ENCODE results near the gene MAP3K2.

Gene MAP3K2

DNA sequence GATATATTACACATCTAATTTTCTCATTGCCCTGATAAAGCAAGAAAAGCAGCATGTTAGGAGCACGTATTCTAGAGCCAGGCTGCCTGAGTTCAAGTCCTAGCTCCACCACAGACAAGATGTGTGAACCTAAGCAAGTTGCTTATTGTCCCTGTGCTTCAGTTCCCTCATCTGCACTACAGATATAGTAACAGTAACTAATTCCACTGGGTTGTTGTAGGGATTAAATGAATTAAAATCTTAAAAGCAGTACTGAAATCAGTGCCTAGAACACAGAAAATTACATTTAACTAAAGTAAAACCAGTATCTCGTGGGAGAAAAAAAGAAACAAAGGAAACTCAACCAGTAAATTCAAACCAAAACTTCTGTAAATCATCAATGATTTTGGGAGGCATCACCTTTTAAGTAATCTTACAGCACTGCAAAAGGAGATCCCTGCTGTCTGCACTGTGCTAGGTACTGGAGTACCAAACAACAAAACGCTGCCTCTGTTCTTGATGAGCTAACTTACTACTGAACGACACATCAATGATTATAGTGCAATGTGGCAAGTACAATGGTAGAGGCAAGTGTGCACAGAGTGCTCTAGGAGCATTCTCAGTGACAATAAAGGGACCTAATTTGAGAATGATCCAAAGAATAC is 7.9 kb downstream of the MAP3K2 start:
- no peak for DNase-seq (ENCODE audit: low read depth)
- H3K4me3 ChIP-seq (ENCODE audit: low read depth, low read length) = no peak overlapping the region
- TF ChIP-seq, protein P1, sequence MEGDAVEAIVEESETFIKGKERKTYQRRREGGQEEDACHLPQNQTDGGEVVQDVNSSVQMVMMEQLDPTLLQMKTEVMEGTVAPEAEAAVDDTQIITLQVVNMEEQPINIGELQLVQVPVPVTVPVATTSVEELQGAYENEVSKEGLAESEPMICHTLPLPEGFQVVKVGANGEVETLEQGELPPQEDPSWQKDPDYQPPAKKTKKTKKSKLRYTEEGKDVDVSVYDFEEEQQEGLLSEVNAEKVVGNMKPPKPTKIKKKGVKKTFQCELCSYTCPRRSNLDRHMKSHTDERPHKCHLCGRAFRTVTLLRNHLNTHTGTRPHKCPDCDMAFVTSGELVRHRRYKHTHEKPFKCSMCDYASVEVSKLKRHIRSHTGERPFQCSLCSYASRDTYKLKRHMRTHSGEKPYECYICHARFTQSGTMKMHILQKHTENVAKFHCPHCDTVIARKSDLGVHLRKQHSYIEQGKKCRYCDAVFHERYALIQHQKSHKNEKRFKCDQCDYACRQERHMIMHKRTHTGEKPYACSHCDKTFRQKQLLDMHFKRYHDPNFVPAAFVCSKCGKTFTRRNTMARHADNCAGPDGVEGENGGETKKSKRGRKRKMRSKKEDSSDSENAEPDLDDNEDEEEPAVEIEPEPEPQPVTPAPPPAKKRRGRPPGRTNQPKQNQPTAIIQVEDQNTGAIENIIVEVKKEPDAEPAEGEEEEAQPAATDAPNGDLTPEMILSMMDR (IDR thresholded peaks at IDR 0.05; ENCODE audit: control insufficient read depth, extremely low read depth, insufficient read depth) = no peak

DNA sequence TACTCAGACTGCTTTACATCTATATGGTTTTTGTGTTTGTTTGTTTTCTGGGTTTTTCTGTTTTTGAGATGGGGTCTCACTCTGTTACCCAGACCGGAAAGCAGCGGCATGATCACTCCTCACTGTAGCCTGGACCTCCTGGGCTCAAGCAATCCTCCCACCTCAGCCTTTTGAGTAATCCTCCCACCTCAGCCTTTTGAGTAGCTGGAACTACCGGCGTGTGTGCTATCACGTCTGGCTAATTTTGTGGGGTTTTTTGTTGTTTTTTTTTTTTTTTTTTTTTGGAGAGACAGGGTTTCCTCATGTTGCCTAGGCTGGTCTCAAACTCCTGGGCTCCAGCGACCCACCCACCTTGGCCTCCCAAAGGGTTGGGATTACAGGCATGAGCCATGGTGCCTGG is 9.1 kb downstream of the MAP3K2 start:
- H3K4me3 ChIP-seq (ENCODE audit: low read depth, low read length) = no peak overlapping the region
- TF ChIP-seq, protein P1 (IDR thresholded peaks at IDR 0.05; ENCODE audit: control insufficient read depth, extremely low read depth, insufficient read depth) = no peak
- DNase-seq (ENCODE audit: low read depth) = no peak

GRCh38 chr2:127377262-127377661 is 10.5 kb downstream of the MAP3K2 start:
- no peak for DNase-seq (ENCODE audit: low read depth)
- TF ChIP-seq, protein P1 (IDR thresholded peaks at IDR 0.05; ENCODE audit: control insufficient read depth, extremely low read depth, insufficient read depth) = no peak
- H3K4me3 ChIP-seq (ENCODE audit: low read depth, low read length) = no peak overlapping the region

DNA sequence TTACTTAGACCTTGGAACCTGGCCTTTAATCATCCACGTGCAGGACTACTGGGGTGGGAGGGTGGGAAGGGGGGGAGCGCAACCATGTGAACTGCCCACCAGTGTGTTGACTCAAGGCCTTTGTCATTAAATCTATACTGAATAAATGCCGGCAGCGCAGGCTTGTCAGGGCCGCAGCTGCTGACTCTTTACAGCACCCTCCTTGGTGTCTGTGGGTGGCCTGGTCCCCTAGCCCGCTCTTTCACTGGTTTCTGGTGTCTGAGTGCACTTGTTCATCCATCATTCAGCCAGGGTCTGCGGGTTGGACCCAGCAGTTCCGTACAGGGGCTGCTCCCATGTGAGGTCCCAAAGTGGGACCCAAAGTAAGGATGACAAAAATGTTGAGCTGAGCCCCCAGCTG is 11.5 kb downstream of the MAP3K2 start:
- TF ChIP-seq, protein P1 (IDR thresholded peaks at IDR 0.05; ENCODE audit: control insufficient read depth, extremely low read depth, insufficient read depth) = no peak
- DNase-seq (ENCODE audit: low read depth) = no peak

DNA sequence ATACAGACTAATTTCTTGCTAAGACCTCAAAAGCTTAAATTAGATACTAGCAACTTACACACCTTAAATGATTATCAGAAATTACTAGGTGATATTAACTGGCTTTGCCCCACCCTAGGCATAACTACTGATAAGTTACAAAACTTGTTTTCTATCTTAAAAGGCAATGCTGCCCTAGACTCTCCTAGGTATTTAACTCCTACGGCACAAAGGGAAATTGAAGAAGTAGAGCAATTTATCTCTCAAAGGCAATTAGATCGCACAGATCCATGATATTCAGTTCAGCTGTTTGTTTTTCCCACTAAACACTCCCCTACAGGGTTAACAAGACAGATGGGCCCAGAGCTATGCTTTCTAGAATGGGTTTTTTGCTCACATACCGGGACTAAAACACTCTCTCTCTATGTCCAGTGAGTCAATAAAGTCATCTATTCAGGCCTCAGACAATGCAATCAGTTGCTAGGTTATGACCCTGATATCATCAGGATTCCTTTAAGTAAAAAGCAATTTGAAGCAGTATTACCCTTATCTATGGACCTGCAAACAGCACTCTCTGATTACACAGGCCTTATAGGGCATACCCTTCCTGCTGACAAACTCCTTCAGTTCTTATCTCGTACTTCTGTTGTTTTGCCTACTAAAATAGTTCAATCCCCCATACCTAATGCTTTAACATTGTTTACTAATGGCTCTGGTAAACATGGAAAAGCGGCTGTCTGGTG is 14.3 kb downstream of the MAP3K2 start:
- H3K4me3 ChIP-seq (ENCODE audit: low read depth, low read length) = no peak overlapping the region
- TF ChIP-seq, protein P1 (IDR thresholded peaks at IDR 0.05; ENCODE audit: control insufficient read depth, extremely low read depth, insufficient read depth) = no peak
- no peak for DNase-seq (ENCODE audit: low read depth)

More for the DNA sequence above, 11.5 kb downstream of the MAP3K2 start:
- H3K4me3 ChIP-seq (ENCODE audit: low read depth, low read length) = no peak overlapping the region

DNA sequence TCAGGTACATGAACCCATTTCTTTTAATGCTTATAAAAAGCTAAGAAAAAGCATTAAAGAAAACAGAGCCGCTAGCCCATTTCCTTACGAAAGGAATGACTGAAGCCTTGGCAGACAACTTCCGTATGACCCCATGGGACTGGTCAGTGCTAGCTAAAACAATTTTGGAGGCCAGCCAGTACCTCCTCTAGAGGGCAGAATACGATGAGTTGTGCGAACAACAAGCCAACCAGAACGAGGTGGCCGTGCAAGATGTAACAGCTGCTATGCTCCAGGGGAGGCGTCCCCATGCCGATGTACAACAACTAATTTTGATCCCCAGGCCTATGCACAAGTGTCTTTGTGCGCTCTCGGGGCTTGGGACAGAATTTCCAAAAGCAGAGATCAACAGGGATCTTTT is 16.7 kb downstream of the MAP3K2 start:
- TF ChIP-seq, protein P1 (IDR thresholded peaks at IDR 0.05; ENCODE audit: control insufficient read depth, extremely low read depth, insufficient read depth) = no peak
- no peak for DNase-seq (ENCODE audit: low read depth)
- no peak overlapping the region for H3K4me3 ChIP-seq (ENCODE audit: low read depth, low read length)

All from LNCaP clone FGC (cell line).